ENCODE results near the gene FLNA. TPM values are rescaled to one million over a fixed set of nuclear protein-coding genes. Genes with fewer than 3 reads are reported as not detected.
A peak's percentile ranks its signal among the peaks of the same experiment; 100 is the strongest.

FLNA gene
- total RNA-seq, 1 donor, result 3,767 TPM

GRCh38 chrX:154329294-154329693, 45.1 kb downstream of the FLNA start:
- DNase-seq (ENCODE audit: low read depth), result no peak
- no peak for TF ChIP-seq CTCF (IDR thresholded peaks at IDR 0.05; ENCODE audit: insufficient read depth, low read depth, low read length)
- no peak overlapping the region for H3K4me3 ChIP-seq (ENCODE audit: low read depth, low read length)

- TF ChIP-seq CTCF (IDR thresholded peaks at IDR 0.05; ENCODE audit: insufficient read depth, low read depth, low read length), result no peak
- DNase-seq (ENCODE audit: low read depth), result no peak
- no peak overlapping the region for H3K4me3 ChIP-seq (ENCODE audit: low read depth, low read length)
These were observed 45.8 kb downstream of the FLNA start for GRCh38 chrX:154328646-154329045.

- no peak overlapping the region for H3K4me3 ChIP-seq (ENCODE audit: low read depth, low read length)
- no peak for TF ChIP-seq CTCF (IDR thresholded peaks at IDR 0.05; ENCODE audit: insufficient read depth, low read depth, low read length)
- no peak for DNase-seq (ENCODE audit: low read depth)
These were observed 47.2 kb downstream of the FLNA start for GRCh38 chrX:154327038-154327820.

GRCh38 chrX:154325541-154325940, 48.9 kb downstream of the FLNA start:
- no peak for TF ChIP-seq CTCF (IDR thresholded peaks at IDR 0.05; ENCODE audit: insufficient read depth, low read depth, low read length)
- H3K4me3 ChIP-seq (ENCODE audit: low read depth, low read length), result no peak overlapping the region
- DNase-seq (ENCODE audit: low read depth), result peak; percentile 34

- no peak for TF ChIP-seq CTCF (IDR thresholded peaks at IDR 0.05; ENCODE audit: insufficient read depth, low read depth, low read length)
- H3K4me3 ChIP-seq (ENCODE audit: low read depth, low read length), result no peak overlapping the region
- DNase-seq (ENCODE audit: low read depth), result no peak
These were observed 50.9 kb downstream of the FLNA start for GRCh38 chrX:154323537-154323936.

- TF ChIP-seq CTCF (IDR thresholded peaks at IDR 0.05; ENCODE audit: insufficient read depth, low read depth, low read length), result no peak
- no peak overlapping the region for H3K4me3 ChIP-seq (ENCODE audit: low read depth, low read length)
- no peak for DNase-seq (ENCODE audit: low read depth)
These were observed 51.5 kb downstream of the FLNA start for GRCh38 chrX:154322890-154323289.

GRCh38 chrX:154321594-154321993, 52.8 kb downstream of the FLNA start:
- TF ChIP-seq CTCF (IDR thresholded peaks at IDR 0.05; ENCODE audit: insufficient read depth, low read depth, low read length), result no peak
- no peak for DNase-seq (ENCODE audit: low read depth)
- H3K4me3 ChIP-seq (ENCODE audit: low read depth, low read length), result no peak overlapping the region

Measured in fibroblast of villous mesenchyme (primary cell).